Activated CD4-positive, alpha-beta T cell treated with anti-CD3 and anti-CD28 coated beads for 24 hours (primary cell): ENCODE data around the gene OARD1.

ENCODE experiments used
- DNase-seq, 2 donors: peaks; one replicate each; pipeline ENCODE4 v3.0.0-alpha.2; 2020; ENCODE audit warnings: low read depth in 2 of 2

Gene OARD1

DNA sequence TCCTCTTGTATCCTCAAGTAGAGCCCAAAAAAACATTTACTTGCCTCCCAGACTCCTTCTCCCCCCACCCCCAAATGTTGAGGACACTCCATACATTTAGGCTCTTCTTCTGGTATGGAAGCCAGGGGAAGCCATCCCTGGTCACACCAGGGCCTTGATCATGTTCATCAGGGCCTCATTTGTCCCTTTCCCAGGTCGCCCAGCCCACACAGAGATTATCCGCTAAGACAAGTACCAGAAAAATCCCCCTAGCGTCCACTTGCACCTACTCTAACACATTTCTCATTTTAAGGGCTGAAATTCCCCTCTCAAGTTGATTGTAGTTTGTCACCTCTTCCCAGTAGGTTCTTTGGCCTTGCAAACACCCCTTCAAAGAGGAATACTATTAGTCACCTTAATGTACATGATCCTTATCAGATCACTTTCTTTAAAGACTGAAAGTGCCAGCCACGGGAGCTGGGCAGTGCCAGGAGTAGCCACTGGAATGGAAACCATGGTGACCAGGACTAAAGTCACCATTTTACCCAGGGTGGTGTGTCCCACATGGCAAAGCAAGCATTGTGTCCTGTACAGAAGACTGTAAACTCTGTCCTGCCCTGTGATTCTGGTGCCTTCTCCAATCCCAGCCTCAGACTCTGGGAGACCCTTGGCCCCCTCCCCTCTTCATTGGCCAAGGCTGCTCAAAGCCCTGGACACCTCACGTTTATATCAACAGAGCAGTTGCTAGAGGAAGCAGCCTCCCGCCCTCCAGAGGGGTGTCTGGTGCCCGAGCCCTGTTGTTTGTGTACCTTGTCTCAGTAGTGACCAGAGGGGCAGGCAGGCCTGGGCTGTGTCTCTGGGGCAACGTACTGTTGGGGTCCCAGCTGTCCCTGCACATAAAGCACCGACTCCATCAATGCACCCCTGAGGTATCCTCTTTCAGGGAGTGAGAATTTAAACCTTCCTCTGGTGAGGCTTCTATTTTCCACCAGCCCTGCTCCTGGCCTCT, 24.1 kb downstream of the OARD1 start:
- DNase-seq = no peak

- no peak for DNase-seq
Observed at GRCh38 chr6:41047306-41047705, 24.9 kb downstream of the OARD1 start.

DNA sequence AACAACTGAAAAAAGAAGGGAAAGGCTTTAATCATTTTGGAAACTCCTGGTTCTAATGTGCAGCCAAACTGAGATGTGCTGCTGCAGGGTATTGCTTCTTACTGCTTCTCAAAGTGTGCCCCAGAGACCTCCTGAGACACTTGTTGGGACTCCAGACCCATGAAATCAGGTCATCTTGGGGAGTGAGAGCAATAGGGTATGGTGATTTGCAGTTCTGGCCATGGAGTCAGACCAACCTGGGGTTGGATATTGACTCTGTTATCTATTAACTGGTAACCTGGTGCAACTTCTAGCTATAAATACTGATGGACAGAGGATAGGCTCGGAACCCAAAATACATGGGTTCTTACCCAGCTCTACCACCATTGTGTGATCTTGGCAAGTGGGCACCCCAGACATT, 26.1 kb downstream of the OARD1 start:
- DNase-seq = no peak

GRCh38 chr6:41045664-41046063, 26.5 kb downstream of the OARD1 start:
- DNase-seq = no peak

DNA sequence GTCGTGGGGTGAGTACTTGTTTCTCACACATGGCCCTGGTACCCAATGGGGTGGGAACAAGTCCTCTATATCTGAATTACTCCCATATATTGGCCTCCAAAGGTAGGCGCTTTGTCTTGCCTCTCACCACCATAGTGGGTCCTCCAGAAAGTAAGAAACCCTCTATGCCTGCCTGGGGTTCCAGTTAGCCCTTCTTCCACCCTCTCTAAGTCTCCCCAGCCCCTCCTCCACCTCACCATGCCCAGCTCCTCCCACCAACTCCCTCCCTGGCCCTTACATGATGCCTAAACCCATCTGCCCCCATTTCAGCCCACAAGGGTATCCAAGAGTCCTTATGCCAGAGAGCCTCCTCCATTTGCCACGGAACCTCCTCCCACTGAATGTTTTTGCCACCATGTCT, 29.0 kb downstream of the OARD1 start:
- no peak for DNase-seq

GRCh38 chr6:41042226-41043055, 29.7 kb downstream of the OARD1 start, which contains the start of gene TSPO2:
Gene TSPO2, plus strand, starts transcription at chr6:41042467. Its CDS starts 519 bp downstream, at chr6:41042986.
- no peak for DNase-seq

- no peak for DNase-seq
Observed at GRCh38 chr6:41040940-41041536, 31.1 kb downstream of the OARD1 start.

- no peak for DNase-seq
Observed at GRCh38 chr6:41040101-41040939, 31.8 kb downstream of the OARD1 start.

- peak; percentile 28 to 37 for DNase-seq
Observed at GRCh38 chr6:41039060-41039998, 32.8 kb downstream of the OARD1 start, which contains the start of gene UNC5CL. Gene UNC5CL, minus strand, starts transcription at chr6:41039221. Its CDS starts 4,147 bp downstream, at chr6:41035074.

GRCh38 chr6:41038205-41038604, 34.0 kb downstream of the OARD1 start:
- DNase-seq = no peak

GRCh38 chr6:41037107-41037900, 34.9 kb downstream of the OARD1 start:
- DNase-seq = no peak

DNA sequence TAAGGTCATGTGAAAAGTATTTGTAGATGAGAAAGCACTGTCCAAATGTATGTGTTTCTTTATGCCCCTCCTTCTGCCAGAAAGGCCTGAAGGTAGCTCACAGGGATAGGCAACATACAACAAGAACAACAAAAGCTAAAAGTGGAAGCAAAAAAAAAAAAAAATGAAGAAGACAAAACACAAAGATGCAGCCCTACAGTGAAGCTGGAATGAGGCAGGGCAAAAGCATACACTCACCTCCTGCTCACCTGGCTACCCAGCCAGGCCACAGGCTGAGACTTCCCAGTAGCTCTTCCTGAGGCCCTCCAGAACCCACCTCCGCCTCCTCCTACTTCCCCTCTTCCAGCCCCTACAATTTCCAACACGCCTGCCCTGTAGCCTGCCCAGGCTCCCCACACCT, 35.6 kb downstream of the OARD1 start:
- no peak for DNase-seq

- no peak for DNase-seq
Observed at GRCh38 chr6:41036186-41036585, 36.0 kb downstream of the OARD1 start.

- no peak for DNase-seq
Observed at GRCh38 chr6:41033776-41034175, 38.4 kb downstream of the OARD1 start.

- no peak for DNase-seq
Observed at GRCh38 chr6:41032830-41033229, 39.3 kb downstream of the OARD1 start.

GRCh38 chr6:41028561-41029412, 43.4 kb downstream of the OARD1 start:
- no peak for DNase-seq

GRCh38 chr6:41027799-41028560, 44.2 kb downstream of the OARD1 start:
- DNase-seq = peak; percentile 59 to 71
